ENCODE measurements around the gene ITGB3. TPM values are rescaled to one million over a fixed set of nuclear protein-coding genes. Genes with fewer than 3 reads are reported as not detected.
A peak's percentile ranks its signal among the peaks of the same experiment; 100 is the strongest.

ITGB3 gene
- total RNA-seq, 4 donors from 2014 or later = 102 to 260 (median 149) TPM

- no peaks in the 10 kb centered on the region for H3K36me3 ChIP-seq
- H3K9me3 ChIP-seq = no peaks in the 10 kb centered on the region
- WGBS, 2 donors = 100% methylated on average over 1 of the region's 1 CpG
- H3K27me3 ChIP-seq = no peaks in the 10 kb centered on the region
- intact Hi-C loops (cut with DNase I) = no loop called here
- peaks cover under 1 to 18% of the 10 kb centered on the region in 2 donors for H3K4me1 ChIP-seq
- H3K27ac ChIP-seq = no peak overlapping the region
- H3K4me3 ChIP-seq (replicated peaks in 1 of 3) = no peak overlapping the region
- DNase-seq = no peak
- TF ChIP-seq POLR2A (IDR thresholded peaks at IDR 0.05) (no peak), CTCF (IDR thresholded peaks at IDR 0.05) (no peak)
Observed at GRCh38 chr17:47251421-47251940, 2.1 kb upstream of the ITGB3 start.

GRCh38 chr17:47252209-47252608 is 1.4 kb upstream of the ITGB3 start:
- Histone ChIP-seq H3K36me3 (no peaks in the 10 kb centered on the region), H3K27me3 (no peaks in the 10 kb centered on the region), H3K27ac (peak overlapping the region in 1 of 3 donors; percentile 98), H3K4me3 (replicated peaks in 1 of 3) (no peak overlapping the region), H3K4me1 (peaks cover 8 to 23% of the 10 kb centered on the region in 2 donors), H3K9me3 (no peaks in the 10 kb centered on the region)
- TF ChIP-seq CTCF (IDR thresholded peaks at IDR 0.05) (no peak), POLR2A (IDR thresholded peaks at IDR 0.05) (no peak)
- intact Hi-C loops (cut with DNase I) = no loop called here
- DNase-seq = no peak
- 96 to 100% methylated on average over 1 of the region's 1 CpG for WGBS, 2 donors

DNA sequence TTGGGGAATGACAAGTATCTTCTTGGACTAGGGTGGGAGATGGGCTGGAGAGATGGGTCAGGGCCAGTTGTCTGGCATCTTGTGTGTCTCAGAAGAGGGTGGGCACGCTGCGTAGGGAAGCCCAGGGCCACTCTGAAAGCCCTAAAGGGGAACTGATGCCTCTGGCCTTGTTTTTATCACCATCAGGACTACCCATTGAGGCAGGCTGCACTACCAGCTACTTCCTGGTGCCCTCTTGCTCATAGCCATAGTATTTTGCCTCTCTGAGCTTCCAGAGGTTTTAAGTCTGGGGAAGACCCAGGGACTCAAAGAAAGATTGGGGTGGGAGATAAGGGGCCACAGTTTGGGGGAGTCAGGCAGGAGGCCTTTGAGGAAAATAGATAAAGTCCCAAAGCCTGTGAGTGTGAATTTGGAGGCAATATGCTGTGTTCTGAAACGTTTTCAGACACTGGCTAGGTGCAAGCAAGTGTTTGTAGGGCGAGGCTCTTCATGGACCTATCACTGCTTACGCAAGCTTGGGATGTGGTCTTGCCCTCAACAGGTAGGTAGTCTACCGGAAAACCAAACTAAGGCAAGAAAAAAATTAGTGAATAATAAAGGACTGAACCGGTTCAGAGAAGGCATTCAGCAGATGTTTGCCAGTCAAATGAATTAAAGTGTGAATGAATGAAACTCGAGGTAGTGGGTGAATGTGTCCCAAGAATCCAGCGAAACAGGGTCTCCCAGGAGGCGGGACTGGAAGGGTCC is 688 bp upstream of the ITGB3 start:
- H3K27me3 ChIP-seq = no peaks in the 10 kb centered on the region
- H3K27ac ChIP-seq = peak overlapping the region; percentile 87 to 98 (median 95)
- no peak for DNase-seq
- H3K36me3 ChIP-seq = no peaks in the 10 kb centered on the region
- peak overlapping the region; percentile 18 to 85 (median 82) for H3K4me3 ChIP-seq (replicated peaks in 1 of 3)
- intact Hi-C loops (cut with DNase I) = no loop called here
- H3K9me3 ChIP-seq = no peaks in the 10 kb centered on the region
- 74 to 78% methylated on average over 10 of the region's 10 CpGs for WGBS, 2 donors
- TF ChIP-seq CTCF (IDR thresholded peaks at IDR 0.05) (no peak), POLR2A (IDR thresholded peaks at IDR 0.05) (no peak)
- peaks cover 15 to 31% of the 10 kb centered on the region in 2 donors for H3K4me1 ChIP-seq

GRCh38 chr17:47254403-47254943 is 846 bp downstream of the ITGB3 start:
- Histone ChIP-seq H3K4me3 (replicated peaks in 1 of 3) (peak overlapping the region; percentile 67 to 85 (median 82)), H3K27ac (peak overlapping the region; percentile 87 to 98 (median 95)), H3K9me3 (no peaks in the 10 kb centered on the region), H3K36me3 (no peaks in the 10 kb centered on the region), H3K4me1 (peaks cover 24 to 32% of the 10 kb centered on the region in 2 donors), H3K27me3 (no peaks in the 10 kb centered on the region)
- 10 to 14% methylated on average over 15 of the region's 15 CpGs for WGBS, 2 donors
- intact Hi-C loops (cut with DNase I) = no loop called here
- DNase-seq = peak in 1 of 2 donors; percentile 45
- TF ChIP-seq POLR2A (IDR thresholded peaks at IDR 0.05) (no peak), CTCF (IDR thresholded peaks at IDR 0.05) (no peak)

All from thyroid gland (tissue), 4 donors.